ENCODE results near the gene PCGF3. TPM values are rescaled to one million over a fixed set of nuclear protein-coding genes. Genes with fewer than 3 reads are reported as not detected.

The PCGF3 gene
- total RNA-seq, 4 donors from 2014 or later, result 54.8 to 123 (median 90.5) TPM

- TF ChIP-seq CTCF (IDR thresholded peaks at IDR 0.05) (no peak), EP300 (IDR thresholded peaks at IDR 0.05) (no peak), POLR2A (IDR thresholded peaks at IDR 0.05) (no peak)
- Histone ChIP-seq H3K36me3 (no peaks in the 10 kb centered on the region), H3K9me3 (no peaks in the 10 kb centered on the region), H3K4me1 (peaks cover 0 to 39% (median 11%) of the 10 kb centered on the region in 4 donors), H3K4me3 (no peak overlapping the region), H3K27me3 (no peaks in the 10 kb centered on the region), H3K27ac (no peak overlapping the region)
- 56 to 77% methylated on average over 23 to 53 of the region's 58 CpGs for WGBS, 2 donors
- no peak for DNase-seq (ENCODE audit: low spot score in 2 of 2)
Observed at GRCh38 chr4:681736-682451, 23.7 kb upstream of the PCGF3 start.

GRCh38 chr4:682490-683172, 23.0 kb upstream of the PCGF3 start:
- WGBS, 2 donors, result 89 to 93% methylated on average over 12 to 21 of the region's 23 CpGs
- no peaks in the 10 kb centered on the region for H3K27me3 ChIP-seq
- peaks cover 0 to 47% (median 12%) of the 10 kb centered on the region in 4 donors for H3K4me1 ChIP-seq
- no peak overlapping the region for H3K4me3 ChIP-seq
- no peak for TF ChIP-seq POLR2A (IDR thresholded peaks at IDR 0.05)
- no peak for TF ChIP-seq CTCF (IDR thresholded peaks at IDR 0.05)
- TF ChIP-seq EP300 (IDR thresholded peaks at IDR 0.05), result no peak
- H3K27ac ChIP-seq, result no peak overlapping the region
- no peak for DNase-seq (ENCODE audit: low spot score in 2 of 2)
- no peaks in the 10 kb centered on the region for H3K9me3 ChIP-seq
- H3K36me3 ChIP-seq, result no peaks in the 10 kb centered on the region

- TF ChIP-seq EP300 (IDR thresholded peaks at IDR 0.05), result no peak
- no peak for TF ChIP-seq POLR2A (IDR thresholded peaks at IDR 0.05)
- no peak for TF ChIP-seq CTCF (IDR thresholded peaks at IDR 0.05)
- peaks cover 0 to 3% of the 10 kb centered on the region in 2 donors for H3K27me3 ChIP-seq
Observed at GRCh38 chr4:683247-683897, 22.3 kb upstream of the PCGF3 start.

GRCh38 chr4:683982-684622, 21.5 kb upstream of the PCGF3 start:
- H3K36me3 ChIP-seq, result no peaks in the 10 kb centered on the region
- no peak overlapping the region for H3K4me3 ChIP-seq
- WGBS, 2 donors, result 28 to 31% methylated on average over 11 to 18 of the region's 19 CpGs
- H3K9me3 ChIP-seq, result no peaks in the 10 kb centered on the region
- H3K4me1 ChIP-seq, result peaks cover 0 to 61% (median 20%) of the 10 kb centered on the region in 4 donors
- peak; percentile 42 to 67 for DNase-seq (ENCODE audit: low spot score in 2 of 2)
- TF ChIP-seq CTCF (IDR thresholded peaks at IDR 0.05) (peak; percentile 43 to 76 (median 57)), EP300 (IDR thresholded peaks at IDR 0.05) (no peak), POLR2A (IDR thresholded peaks at IDR 0.05) (no peak)
- peak overlapping the region in 1 of 4 donors; percentile 2 for H3K27ac ChIP-seq
- peaks cover 0 to 6% of the 10 kb centered on the region in 2 donors for H3K27me3 ChIP-seq

More at GRCh38 chr4:683247-683897, 22.3 kb upstream of the PCGF3 start:
- Histone ChIP-seq H3K4me1 (peaks cover 0 to 54% (median 17%) of the 10 kb centered on the region in 4 donors), H3K27ac (peak overlapping the region in 1 of 4 donors; percentile 2), H3K4me3 (no peak overlapping the region), H3K36me3 (no peaks in the 10 kb centered on the region), H3K9me3 (no peaks in the 10 kb centered on the region)
- WGBS, 2 donors, result 65 to 73% methylated on average over 13 to 24 of the region's 25 CpGs
- DNase-seq (ENCODE audit: low spot score in 2 of 2), result no peak

Measured in tibial nerve (tissue), 4 donors.